Stimulated activated CD4-positive, alpha-beta T cell treated with anti-CD3 and anti-CD28 coated beads, Interleukin-12 subunit alpha, Interleukin-12 subunit beta, amount 100 ng/mL, for 24 hours (primary cell): ENCODE data around the gene KDM8.
A peak's percentile ranks its signal among the peaks of the same experiment; 100 is the strongest.
"Not testable (repeated sequence)": the region's sequence is repeated elsewhere in the genome, so short reads cannot be mapped to it uniquely, and the experiment has no call there.

ENCODE experiments used
- DNase-seq, 2 experiments: peaks; one replicate each; pipeline ENCODE4 v3.0.0-alpha.2; 2020; ENCODE audit warnings: low read depth in 2 of 2

Gene KDM8

DNA sequence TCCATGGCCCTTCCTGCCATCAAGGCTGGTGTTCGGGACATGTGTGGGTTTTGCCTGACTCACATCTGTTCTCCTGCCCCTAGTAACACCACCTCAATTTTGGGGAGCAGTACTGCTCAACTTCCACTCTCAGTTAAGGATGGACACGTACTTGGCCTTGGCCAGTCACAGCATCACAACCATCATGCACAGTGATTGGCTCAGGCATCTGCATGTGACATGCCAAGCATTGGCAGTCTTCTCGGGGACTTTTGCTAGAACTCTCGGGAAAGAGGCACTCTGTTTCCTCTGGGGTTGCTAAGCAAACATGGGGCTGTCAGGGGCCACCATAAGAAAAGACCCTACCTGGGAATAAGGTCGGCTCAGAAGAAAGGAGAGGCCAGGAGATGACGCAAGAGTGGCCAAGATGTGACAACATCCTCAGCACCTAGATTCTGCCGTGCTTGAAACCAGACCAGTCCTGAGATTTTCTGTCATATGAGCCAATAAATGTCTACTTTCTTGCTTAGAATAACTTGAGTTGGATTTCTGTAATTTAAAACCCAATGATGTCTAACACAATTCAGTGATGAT lies 11.9 kb upstream of the KDM8 start:
- DNase-seq = no peak

DNA sequence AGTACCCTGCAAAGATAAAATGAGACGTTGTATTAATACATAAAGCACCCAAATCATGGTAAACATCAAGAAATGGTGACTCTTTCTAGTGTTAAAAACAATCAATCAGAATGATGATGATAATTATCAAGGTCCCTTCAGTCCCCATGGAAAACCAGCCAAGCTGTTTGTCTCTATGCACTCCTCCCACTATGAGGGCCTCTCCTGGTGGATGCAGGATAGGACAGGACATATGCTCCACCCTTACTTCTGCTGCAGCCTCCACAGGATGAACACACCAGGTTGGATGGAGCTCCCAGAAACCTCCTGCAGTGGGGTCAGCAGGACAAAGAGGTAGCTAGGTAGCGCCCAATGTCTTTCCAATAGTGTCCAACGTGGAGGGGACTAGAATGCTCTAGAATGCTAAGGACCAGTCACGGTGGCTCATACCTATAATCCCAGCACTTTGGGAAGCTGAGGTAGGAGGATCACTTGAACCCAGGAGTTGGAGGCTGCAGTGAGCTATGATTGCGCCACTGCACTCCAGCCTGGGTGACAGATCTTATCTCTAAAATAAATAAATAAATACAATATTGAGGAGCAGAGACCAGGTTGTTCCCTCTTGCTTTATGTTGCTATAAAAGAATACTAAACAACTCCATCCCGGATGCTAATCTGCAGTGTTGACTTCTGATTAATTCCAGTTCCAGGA lies 9.9 kb upstream of the KDM8 start:
- DNase-seq = no peak

DNA sequence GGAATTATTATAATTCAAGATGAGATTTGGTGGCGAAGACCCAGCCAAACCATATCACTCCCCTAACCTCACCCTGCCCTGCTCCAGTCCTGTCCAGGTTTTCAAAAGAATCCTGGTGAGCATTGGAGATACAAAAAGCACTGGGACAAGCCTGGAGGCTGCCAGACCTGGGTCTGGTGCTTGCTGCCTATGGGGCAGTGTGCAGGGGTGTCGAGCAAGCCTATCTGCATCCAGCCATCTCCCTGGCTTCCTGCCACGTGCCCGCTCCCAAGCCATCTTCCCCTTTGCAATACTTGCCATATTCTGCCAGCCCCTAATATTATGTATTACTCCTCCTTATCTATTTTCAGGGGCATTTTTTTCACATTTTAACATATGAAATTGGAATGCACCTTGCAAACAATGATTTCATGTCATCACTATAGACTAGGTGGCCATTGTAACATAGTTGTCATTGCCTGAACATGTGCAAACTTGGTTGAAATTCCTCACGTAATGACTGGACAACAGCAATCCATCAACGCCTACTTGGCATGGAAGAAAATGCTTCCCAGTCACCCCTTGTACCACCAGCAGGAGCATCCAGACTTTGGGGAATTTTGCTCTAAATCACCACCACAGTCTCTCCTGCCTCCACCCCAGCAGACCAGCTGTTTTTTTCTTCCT lies 8.1 kb upstream of the KDM8 start:
- no peak for DNase-seq

DNA sequence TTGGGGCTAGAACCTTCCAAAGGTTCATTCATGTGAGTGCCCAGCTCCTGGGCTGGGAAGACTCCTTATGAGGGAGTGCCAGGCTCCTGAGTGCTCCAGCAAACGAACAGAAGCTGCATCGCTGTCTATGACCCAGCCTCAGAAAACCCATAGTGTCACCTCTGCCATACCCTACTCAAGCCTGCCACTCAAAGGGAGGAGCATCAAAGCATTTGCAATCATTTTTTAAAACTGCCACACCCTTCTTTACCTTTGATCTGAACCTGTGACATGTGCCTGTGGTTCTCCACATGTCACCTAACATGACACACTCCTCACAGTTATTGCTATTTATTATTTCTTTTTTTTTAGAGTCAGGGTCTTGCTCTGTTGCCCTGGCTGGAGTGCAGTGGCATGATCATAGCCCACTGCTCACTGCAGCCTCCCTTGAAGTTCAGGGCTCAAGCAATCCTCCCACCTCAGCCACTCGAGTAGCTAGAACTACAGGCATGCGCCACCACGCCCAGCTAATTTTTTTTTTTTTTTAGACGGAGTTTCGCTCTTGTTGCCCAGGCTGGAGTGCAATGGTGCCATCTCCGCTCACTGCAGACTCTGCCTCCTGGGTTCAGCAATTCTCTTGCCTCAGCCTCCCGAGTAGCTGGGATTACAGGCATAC lies 7.3 kb upstream of the KDM8 start:
- DNase-seq = no peak

DNA sequence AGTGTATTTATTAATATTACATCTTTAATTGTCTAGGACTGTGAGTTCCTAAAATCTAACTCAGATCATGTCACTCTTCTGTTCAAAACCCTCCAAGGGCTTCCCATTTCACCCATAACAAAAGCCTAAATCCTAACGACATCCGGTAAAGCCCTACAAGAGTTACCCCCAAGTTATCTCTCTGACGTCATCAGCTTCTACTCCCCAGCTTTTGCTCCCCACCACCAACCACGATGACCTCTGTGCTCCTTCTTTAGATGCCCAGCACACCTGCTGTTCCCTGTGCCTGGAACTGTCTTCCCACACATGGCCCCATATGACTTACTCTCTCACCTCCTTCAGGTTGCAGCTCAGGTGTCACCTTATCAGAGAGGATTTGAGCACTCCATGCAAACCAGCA lies 6.3 kb upstream of the KDM8 start:
- DNase-seq = no peak

DNA sequence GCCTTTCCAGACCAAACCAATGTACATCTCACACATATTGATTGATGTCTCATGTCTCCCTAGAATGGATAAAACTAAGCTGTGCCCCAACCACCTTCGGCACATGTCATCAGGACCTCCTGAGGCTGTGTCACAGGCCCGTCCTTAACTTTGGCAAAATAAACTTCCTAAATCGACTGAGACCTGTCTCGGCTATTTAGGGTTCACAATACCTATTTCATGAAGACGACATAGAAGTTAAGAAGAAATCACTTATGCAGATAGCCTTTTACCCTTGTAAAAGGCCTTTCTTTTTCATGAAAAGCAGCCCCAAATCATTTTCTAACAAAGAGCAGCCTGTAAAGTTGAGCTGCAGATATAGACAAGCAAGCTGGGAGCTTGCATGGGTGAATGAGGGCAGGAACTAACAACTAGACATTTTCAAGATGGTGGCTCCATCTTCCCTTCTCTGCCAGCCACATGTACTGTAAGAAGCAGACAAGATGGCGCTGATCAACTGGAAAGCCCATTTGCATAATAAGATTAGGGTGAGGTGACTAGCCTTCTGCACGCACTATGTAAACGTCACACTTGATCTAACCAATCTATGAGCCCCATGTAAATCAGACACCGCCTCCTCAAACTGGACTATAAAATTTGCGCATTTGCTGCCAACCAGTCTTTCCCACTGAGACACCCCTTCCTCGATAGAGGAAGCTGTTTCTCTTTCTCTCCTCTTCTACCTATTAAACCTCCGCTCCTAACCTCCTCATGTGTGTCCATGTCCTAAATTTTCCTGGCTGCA lies 4.7 kb upstream of the KDM8 start:
- DNase-seq = no peak

DNA sequence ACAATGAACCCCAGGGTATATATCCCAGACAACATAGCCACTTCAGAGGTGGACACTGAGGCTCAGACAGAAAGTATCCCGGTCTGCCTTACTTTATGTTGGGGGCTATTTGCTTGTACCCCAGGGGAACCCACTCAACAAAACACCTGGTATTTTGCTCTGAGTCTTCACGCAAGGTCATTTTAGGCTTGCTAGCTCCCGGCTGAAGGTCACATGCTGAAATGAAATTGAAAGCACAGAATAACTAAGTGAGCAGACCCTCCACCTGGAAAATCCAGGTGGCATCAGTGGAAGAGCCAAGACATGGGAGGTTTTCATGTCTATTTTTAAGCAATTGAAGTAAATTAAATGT lies 4.1 kb upstream of the KDM8 start:
- DNase-seq = no peak

DNA sequence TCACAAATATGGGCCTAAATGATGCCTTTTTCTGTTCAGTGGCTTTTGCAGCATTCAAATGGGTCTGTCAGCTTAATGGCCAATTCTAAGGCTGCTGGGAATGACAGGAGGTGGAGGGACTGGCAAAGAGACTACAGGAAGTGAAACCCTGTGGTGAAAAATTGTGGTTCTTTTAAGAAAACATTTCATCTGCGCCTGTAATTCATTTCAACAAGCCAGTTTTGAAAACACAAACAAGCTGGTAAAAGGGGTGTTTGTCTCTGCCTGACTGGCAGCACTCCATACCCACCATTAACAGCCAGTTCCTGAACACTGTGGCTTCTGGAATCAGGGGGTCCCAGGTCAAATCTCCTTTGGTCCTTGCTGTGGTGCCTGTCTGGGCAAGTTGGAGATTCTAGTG lies 3.6 kb upstream of the KDM8 start:
- DNase-seq = no peak

DNA sequence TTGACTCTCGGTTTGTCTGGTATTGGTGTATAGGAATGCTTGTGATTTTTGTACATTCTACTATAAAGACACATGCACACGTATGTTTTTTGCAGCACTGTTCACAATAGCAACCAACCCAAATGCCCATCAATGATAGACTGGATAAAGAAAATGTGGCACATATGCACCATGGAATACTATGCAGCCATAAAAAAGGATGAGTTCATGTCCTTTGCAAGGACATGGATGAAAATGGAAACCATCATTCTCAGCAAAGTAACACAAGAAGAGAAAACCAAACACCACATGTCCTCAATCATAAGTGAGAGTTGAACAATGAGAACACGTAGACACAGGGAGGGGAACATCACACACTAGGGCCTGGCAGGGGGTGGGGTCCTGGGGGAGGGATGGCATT lies 2.4 kb upstream of the KDM8 start:
- not testable (repeated sequence) for DNase-seq

DNA sequence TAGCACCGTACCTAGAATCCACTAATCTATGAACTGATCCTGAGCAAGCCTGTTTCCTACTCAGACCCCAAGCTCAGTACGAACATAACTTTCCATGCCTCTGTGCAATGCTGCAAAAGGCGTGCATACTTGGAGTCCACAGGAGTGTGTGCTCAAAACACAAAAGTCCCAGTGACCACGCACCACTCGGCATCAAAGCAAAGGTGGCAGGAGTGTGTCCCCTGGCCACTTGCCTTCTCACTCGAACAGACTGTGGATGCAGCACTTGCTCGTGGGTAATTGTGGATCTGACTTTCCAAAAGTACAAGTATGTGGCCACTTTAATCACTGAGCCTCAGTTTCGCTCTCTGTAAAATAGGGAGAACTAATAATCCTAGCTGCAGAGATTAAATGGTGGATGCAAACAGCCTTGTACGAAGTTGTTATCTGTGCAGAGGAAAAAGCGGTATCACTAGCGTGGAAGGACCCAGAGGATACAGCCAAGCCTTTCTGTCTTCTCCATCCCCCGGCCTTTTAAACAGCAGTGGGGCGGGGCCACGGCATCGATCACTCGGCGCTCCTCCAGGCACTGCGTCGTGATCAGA lies 311 bp upstream of the KDM8 start:
- DNase-seq = peak in 1 of 2 experiments; percentile 89

DNA sequence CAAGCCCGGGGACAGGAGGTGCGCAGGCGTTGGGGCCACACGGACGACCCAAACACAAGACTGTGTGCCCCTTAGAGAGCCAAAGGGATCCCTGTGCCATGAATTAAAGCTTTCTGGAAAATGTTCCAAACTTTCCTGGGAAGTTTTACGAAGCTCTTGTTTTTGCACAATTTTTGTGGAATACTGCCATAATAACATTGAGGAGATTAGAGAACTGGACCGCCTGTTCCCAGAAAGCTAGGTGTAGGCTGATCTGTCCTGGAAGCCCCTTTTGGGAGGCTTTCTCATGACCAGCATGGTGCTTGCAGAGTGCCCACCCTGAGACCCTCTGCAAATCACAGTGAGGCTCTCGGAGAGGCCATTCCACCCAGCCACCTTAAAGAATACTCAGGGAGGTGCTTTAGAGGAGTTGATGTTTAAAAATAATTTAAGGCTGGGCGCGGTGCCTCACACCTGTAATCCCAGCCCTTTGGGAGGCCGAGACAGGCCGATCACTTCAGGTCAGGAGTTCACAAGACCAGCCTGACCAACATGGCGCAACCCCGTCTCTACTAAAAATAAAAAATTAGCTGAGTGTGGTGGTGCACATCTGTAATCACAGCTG lies 1.1 kb downstream of the KDM8 start:
- no peak for DNase-seq

DNA sequence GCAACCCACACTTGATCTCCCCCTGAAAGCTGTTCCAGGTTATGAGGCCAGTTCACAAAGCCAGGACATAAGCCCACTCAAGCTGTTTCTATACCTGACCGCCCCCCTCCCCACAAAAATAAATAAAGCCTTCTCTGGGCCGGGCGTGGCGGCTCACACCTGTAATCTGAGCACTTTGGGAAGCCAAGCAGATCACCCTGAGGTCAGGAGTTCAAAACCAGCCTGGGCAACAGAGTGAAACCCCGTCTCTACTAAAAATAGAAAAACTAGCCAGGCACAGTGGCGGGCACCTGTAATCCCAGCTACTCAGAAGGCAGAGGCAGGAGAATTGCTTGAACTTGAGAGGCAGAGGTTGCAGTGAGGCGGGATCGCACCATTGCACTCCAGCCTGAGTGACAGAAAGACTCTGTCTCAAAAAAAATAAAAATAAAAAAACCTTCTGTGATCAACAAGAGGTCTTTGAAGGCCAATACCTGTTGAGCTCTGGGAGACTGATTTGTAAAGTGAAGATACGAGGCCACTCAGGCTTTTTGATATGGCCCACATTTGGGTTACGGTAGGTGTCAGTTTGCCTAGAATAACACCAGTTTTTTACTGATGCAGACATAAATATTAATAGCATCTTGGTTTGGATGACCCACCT lies 2.2 kb downstream of the KDM8 start:
- DNase-seq = no peak

DNA sequence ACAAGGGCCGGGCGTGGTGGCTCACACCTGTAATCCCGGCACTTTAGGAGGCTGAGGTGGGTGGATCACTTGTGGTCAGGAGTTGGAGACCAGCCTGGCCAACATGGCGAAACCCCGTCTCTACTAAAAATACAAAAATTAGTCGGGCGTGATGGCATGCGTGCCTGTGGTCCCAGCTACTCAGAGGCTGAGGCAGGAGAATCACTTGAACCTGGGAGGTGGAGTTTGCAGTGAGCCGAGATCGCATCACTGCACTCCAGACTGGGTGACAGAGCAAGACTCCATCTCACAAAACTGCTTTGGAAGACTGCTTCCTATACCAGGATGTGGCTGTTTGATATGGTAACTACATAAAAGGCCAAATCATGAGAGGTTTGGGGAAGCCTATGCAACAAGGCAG lies 3.8 kb downstream of the KDM8 start:
- DNase-seq = not testable (repeated sequence)

DNA sequence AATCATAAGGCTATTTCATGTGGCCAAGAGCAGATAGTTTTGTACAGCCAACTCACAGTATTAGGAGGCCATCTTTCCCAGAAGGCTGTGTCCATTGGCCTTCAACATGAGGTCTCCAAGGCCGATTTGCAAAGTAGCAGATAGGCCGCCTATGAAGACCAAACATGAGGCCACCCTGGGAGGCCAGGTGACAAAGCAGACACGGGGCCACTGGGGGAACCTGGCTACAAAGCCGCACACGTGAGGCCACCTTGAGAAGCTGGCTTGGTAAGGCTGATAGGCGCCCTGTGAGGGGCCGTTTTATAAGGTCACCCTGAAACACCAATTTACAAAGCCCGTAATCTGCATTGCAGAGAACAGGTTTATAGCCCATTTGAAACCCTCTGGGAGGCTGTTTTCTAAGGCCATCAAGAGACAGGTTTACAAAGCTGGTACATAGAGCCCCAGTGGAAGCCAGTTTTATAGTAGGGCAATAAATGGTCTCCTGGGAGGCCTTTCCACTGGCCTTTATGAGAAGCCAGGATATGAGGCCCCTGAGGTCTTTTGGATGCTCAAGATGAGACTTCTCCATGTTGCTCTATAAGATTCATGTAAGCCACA lies 4.9 kb downstream of the KDM8 start:
- DNase-seq = no peak

DNA sequence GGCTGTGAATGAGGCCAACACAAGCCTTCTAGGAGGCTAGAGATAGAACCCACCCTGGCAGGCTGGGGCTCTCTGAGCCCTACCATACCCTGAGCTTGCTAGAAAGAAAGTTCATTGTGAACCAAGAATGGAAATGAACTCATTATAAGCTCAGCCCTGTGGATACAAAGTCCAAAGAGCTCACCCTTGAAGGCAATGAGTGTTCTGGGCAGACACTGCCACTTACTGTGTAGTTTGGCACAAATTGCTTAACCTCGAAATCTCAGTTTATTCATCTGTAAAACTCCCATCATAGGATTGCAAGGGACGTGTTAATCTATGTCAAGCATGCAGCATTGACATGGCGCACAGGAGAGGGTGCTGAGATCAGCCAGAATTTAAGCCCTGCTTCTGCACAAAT lies 5.5 kb downstream of the KDM8 start:
- no peak for DNase-seq

DNA sequence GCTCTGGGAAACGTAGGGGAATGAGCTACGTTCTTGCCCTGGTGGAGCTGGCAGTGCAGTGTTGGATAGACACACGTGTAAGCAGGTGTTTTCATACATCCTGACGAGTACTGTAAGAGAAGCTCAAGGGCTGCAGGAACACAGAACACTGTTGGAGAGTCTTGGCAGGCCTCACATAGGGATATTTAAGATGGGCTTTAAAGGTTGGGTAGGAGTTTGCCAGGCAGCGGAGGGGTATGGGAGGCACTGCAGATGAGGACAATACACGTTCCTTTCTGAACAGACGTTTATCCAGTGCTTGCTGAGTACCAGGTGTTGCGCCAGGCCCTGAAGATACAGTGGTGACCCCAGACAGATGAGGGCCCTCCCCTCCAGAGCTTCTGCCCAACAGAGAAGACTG lies 6.3 kb downstream of the KDM8 start:
- DNase-seq = no peak

DNA sequence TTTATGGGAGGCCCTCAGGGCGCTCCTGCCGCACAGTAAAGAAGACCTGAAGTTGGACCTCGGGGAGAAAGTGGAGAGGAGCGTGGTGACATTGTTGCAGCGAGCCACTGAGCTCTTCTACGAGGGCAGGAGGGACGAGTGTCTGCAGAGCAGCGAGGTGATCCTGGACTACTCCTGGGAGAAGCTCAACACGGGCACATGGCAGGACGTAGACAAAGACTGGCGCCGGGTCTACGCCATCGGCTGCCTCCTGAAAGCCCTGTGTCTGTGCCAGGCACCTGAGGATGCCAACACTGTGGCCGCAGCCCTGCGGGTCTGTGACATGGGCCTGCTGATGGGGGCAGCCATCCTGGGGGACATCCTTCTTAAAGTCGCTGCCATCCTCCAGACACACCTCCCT lies 6.8 kb downstream of the KDM8 start:
- no peak for DNase-seq

DNA sequence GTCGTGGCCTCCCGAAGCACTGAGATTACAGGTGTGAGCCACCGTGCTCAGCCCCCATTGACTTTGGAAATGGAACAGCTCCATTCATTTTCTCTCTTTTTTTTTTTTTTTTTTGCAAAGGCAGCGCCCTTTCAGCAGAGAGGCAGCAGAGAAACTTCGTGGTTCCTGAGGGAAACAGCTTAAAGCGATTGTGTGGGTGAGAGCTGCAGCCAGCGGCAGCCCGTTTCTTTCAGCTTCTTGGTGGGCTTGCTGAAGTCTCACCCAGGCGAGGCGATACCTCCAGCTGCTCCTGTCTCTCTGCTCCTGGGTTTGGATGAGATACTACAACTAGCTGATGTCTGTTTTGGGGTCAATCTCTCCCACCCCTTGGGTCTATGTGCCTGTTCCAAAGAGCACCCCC lies 7.7 kb downstream of the KDM8 start:
- DNase-seq = no peak

DNA sequence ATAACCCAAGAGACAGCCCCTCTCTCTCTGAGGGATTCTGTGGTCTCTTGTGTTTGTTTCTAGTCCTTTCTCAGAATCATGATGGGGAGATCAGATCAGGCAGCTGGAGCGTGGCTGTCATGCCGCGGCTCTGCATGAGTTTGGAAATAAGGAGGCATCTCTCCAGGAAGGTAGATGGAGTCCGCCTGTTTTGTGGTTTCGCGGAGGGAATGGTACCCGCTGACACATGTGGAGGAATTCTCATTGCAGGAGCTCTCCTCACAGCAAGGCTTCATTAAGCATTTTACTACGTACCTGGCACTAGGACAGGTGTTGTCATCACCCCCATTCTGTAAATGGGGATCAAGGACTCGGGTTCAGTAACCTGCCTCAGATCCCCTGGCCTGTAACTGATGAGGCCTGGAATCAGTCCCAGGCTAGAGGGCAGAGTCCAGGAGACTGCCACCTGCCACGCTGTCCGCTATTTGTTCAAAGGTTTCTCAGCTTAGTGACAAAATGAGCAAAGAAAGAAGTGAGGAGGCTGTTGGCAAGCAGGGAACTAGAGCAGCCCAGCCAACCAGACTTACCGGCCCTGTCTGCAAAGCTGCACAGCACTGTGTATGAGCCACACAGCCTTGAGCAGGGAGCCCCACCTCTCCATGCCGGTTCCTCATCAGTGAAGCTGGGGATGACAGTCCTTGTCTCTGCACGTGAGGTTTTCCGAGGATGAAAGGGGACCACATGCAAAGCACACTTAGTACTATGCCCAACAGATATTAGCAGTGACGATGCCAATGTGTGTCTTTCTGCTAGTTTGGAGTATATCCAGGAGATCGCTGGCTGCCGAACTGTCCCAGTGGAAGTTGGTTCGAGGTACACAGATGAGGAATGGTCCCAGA lies 11.0 kb downstream of the KDM8 start:
- DNase-seq = no peak

DNA sequence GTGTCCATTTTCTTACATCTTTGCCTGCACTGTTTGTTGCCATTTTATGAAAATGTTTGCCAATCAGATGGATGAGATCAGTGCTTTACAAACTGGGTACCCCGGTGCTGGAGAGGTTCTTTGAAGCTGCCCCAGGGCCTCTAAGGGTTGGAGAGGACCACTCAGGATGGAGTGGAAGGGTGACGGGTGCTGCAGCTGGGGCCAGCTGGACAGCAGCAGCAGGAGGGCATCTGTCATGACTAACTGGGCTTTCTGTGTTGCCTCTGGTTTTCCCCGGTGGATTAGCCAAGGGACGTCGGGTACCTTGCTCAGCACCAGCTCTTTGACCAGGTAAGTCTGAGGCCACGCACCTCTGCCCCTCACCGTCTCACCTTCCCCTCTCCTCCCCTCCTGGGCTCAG lies 12.3 kb downstream of the KDM8 start:
- DNase-seq = no peak
